B cell (primary cell): Measurements from ENCODE around the gene SNPH. TPM values are rescaled to one million over a fixed set of nuclear protein-coding genes. Genes with fewer than 3 reads are reported as not detected.

Source experiments
- ATAC-seq: fragments of 200-7000 bp; cut with Tn5 transposase; one replicate; pipeline ENCODE4 v1.10.0; 2021; ENCODE audit warnings: low read depth, mild to moderate bottlenecking, moderate number of reproducible peaks, moderate library complexity
- CTCF ChIA-PET: fragments of 350-600 bp; sonication (Branson Sonifier 250); formaldehyde crosslinking; loops from one replicate; lab custom pipeline; 2021; ENCODE audit warnings: antibody characterized with exemption, inconsistent platforms; lab: Charles Lee
- POLR2A ChIA-PET: fragments of 350-600 bp; sonication (Branson Sonifier 250); formaldehyde crosslinking; loops from one replicate; lab custom pipeline; 2021; ENCODE audit warnings: antibody characterized with exemption; lab: Charles Lee
- DNase-seq: peaks from one replicate; pipeline ENCODE4 v3.0.0; 2013
- H2AFZ ChIP-seq: 2 replicates; pipeline ENCODE4 v1.6.1; 2012; ENCODE audit warnings: mild to moderate bottlenecking, low read depth, low read length; ENCODE audit not compliant: insufficient read depth, poor library complexity, severe bottlenecking
- H3K27ac ChIP-seq, 2 donors: 1 replicate in 1 of 2; 2 replicates in 1 of 2; pipeline ENCODE4 v1.5.1; 2012 to 2013; ENCODE audit warnings: low read length in 2 of 2, mild to moderate bottlenecking in 2 of 2, moderate library complexity in 1 of 2
- H3K27me3 ChIP-seq, 4 experiments: fragments of 200-600 bp in 1 of 4; sonication (generic) in 1 of 4; replicated peaks in 1 of 4; 1 replicate in 2 of 4; 2 replicates in 2 of 4; pipeline versions ENCODE4 v1.6.1 to v1.7.0; 2013 to 2016; ENCODE audit warnings: low read length in 3 of 4, mild to moderate bottlenecking in 2 of 4, mixed read lengths in 1 of 4, moderate library complexity in 1 of 4; ENCODE audit not compliant: insufficient read depth in 4 of 4, control insufficient read depth in 3 of 4; ENCODE audit errors: control extremely low read depth in 1 of 4
- H3K36me3 ChIP-seq, 2 experiments: replicated peaks in 1 of 2; 1 replicate in 1 of 2; 2 replicates in 1 of 2; pipeline versions ENCODE4 v1.6.1 to v1.7.1; 2013; ENCODE audit warnings: low read length in 1 of 2; ENCODE audit not compliant: insufficient read depth in 2 of 2, control insufficient read depth in 1 of 2; ENCODE audit errors: control extremely low read depth in 1 of 2, extremely low read depth in 1 of 2
- H3K4me1 ChIP-seq, 2 donors: fragments of 200-600 bp in 1 of 2; sonication (generic) in 1 of 2; 1 replicate in 1 of 2; 2 replicates in 1 of 2; pipeline versions ENCODE4 v1.5.1 to v1.6.1; 2013 to 2017; ENCODE audit warnings: low read length in 2 of 2; ENCODE audit not compliant: control insufficient read depth in 2 of 2, insufficient read depth in 2 of 2
- H3K4me2 ChIP-seq: replicated peaks from 2 replicates; pipeline ENCODE3; 2012; ENCODE audit warnings: mild to moderate bottlenecking, low read depth, low read length; ENCODE audit not compliant: poor library complexity, severe bottlenecking
- H3K4me3 ChIP-seq, 5 experiments: fragments of 200-600 bp in 1 of 5; sonication (generic) in 1 of 5; 1 replicate in 3 of 5; 2 replicates in 2 of 5; pipeline versions ENCODE4 v1.5.1 to v1.7.0; 2011 to 2016; ENCODE audit warnings: low read length in 4 of 5, mild to moderate bottlenecking in 4 of 5, low read depth in 2 of 5, control low read depth in 1 of 5, moderate library complexity in 1 of 5; ENCODE audit not compliant: insufficient read depth in 1 of 5; ENCODE audit errors: control extremely low read depth in 1 of 5, extremely low read depth in 1 of 5
- H3K79me2 ChIP-seq: fragments of 200-600 bp; sonication (generic); one replicate; pipeline ENCODE4 v1.6.0; 2016; ENCODE audit warnings: low read length; ENCODE audit not compliant: control insufficient read depth, insufficient read depth
- H3K9ac ChIP-seq: fragments of 200-600 bp; sonication (generic); 2 replicates; pipeline ENCODE4 v1.6.1; 2017; ENCODE audit warnings: mild to moderate bottlenecking, low read length, moderate library complexity
- H3K9me3 ChIP-seq, 3 donors: one replicate each; pipeline versions ENCODE4 v1.6.1 to v1.7.1; 2013; ENCODE audit warnings: low read length in 2 of 3; ENCODE audit not compliant: control insufficient read depth in 2 of 3, insufficient read depth in 1 of 3; ENCODE audit errors: control extremely low read depth in 1 of 3
- H4K20me1 ChIP-seq: 2 replicates; pipeline ENCODE4 v1.6.0; 2012; ENCODE audit warnings: mild to moderate bottlenecking, low read length; ENCODE audit not compliant: insufficient read depth, control insufficient read depth, poor library complexity, severe bottlenecking
- H3K27ac Mint-ChIP-seq: one replicate; pipeline ENCODE4 v1.8.0; 2021; ENCODE audit warnings: mixed read lengths
- H3K27me3 Mint-ChIP-seq: one replicate; pipeline ENCODE4 v1.8.0; 2021; ENCODE audit warnings: mixed read lengths
- H3K4me1 Mint-ChIP-seq: one replicate; pipeline ENCODE4 v1.8.0; 2021; ENCODE audit warnings: mixed read lengths
- H3K4me3 Mint-ChIP-seq: one replicate; pipeline ENCODE4 v1.8.0; 2021; ENCODE audit warnings: mixed read lengths
- H3K9me3 Mint-ChIP-seq: one replicate; pipeline ENCODE4 v1.8.0; 2022; ENCODE audit warnings: mixed read lengths; ENCODE audit not compliant: insufficient read depth
- CTCF ChIP-seq: fragments of 200-600 bp; IDR thresholded peaks from one replicate; pipeline ENCODE4 v1.8.0; 2022; ENCODE audit warnings: antibody characterized with exemption, mild to moderate bottlenecking
- EZH2 ChIP-seq: IDR thresholded peaks from 2 replicates; pipeline ENCODE4 v1.6.1; 2012; ENCODE audit warnings: borderline replicate concordance, low read depth, mild to moderate bottlenecking, moderate library complexity, low read length; ENCODE audit not compliant: insufficient read depth, poor library complexity, severe bottlenecking
- WGBS: methylation state at CpG from one replicate; pipeline ENCODE4 v1.1.5; 2013; ENCODE audit warnings: missing lambda C conversion rate; ENCODE audit not compliant: insufficient coverage; 5-methylcytosine and 5-hydroxymethylcytosine counted together
- intact Hi-C: fragments of 100-400 bp; cut with micrococcal nuclease; formaldehyde crosslinking; loops from one replicate; pipeline ENCODE4 v1.10.0; 2022
- polyA plus RNA-seq: library from polyadenylated mRNA; depleted of rRNA; stranded (reverse); fragments of >200 nt; gene quantifications from 2 replicates; pipeline ENCODE4 v1.2.3, GENCODE V29; 2012
- total RNA-seq, 2 donors: library from RNA; stranded (reverse); fragments of 120-200 nt in 1 of 2; gene quantifications; 1 replicate in 1 of 2; 2 replicates in 1 of 2; pipeline versions ENCODE4 v1.2.3 to v1.2.4, GENCODE V29; 2013 to 2022

SNPH gene
- total and polyA plus RNA-seq, 2 donors (not counting 1 experiment from before 2014, with no cell fraction given): 0.67 to 3.0 TPM

DNA sequence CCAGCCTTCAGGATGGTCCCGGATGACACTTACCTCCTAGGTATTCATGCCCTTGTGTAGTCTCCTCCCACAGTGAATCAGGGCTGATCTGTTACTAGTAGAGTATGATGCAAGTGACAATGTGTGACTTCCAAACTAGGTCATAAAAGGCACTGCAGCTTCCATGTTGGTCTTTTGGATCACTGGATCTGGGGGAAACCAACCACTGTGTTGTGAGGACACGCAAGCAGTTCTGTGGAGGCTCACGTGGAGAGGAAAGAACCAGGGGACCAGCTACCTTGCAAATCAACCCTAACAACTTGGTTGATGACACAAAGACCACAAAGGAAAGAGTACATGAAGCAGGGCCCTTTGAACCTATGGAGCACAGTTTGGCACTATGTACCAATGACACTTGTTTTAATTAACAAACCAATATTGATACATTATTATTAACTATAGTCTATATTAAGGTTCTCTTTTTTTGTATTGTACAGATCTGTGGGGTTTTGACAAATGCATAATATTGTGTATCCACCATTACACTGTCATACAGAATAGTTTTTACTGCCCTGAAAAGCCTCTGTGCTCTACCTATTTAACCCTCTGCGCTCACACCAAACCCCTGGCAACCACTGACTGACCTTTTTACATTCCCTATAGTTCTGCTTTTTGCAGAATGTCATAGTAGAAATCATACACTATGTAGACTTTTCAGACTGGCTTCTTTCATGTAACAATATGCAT lies 79.1 kb downstream of the SNPH start:
- POLR2A ChIA-PET: no interaction called here

More for the DNA sequence above, 79.1 kb downstream of the SNPH start:
- ATAC-seq (no peak), DNase-seq (no peak)
- no peaks in the 10 kb centered on the region for H3K4me1 ChIP-seq
- peaks cover 6% of the 10 kb centered on the region for H3K9me3 Mint-ChIP-seq
- H3K36me3 ChIP-seq: peaks cover 0 to 2% of the 10 kb centered on the region in 2 experiments
- H3K4me3 ChIP-seq: no peak overlapping the region
- no peak overlapping the region for H3K27ac ChIP-seq
- peaks cover 0 to 3% (median 3%) of the 10 kb centered on the region in 3 donors for H3K9me3 ChIP-seq
- 89% methylated on average over 4 of the region's 4 CpGs for WGBS
- H3K27ac Mint-ChIP-seq: no peak overlapping the region
- H4K20me1 ChIP-seq: no peaks in the 10 kb centered on the region
- CTCF ChIA-PET: no interaction called here
- no peak overlapping the region for H3K4me2 ChIP-seq
- H3K4me3 Mint-ChIP-seq: no peak overlapping the region
- H2AFZ ChIP-seq: no peak overlapping the region
- H3K27me3 Mint-ChIP-seq: no peaks in the 10 kb centered on the region
- peaks cover 3% of the 10 kb centered on the region for H3K4me1 Mint-ChIP-seq
- intact Hi-C loops: no loop called here
- TF ChIP-seq CTCF: no peak
- no peak for TF ChIP-seq EZH2
- no peak overlapping the region for H3K9ac ChIP-seq
- no peaks in the 10 kb centered on the region for H3K27me3 ChIP-seq
- no peaks in the 10 kb centered on the region for H3K79me2 ChIP-seq
